GM12878 (cell line): Measurements from ENCODE around the gene KRT71. TPM values are rescaled to one million over a fixed set of nuclear protein-coding genes. Genes with fewer than 3 reads are reported as not detected.

Experiments
- ATAC-seq: fragments of 200-7000 bp; cut with Tn5 transposase; 3 replicates; pipeline ENCODE4 v1.9.1; 2020; ENCODE audit warnings: mild to moderate bottlenecking, moderate library complexity
- BruUV-seq: library from RNA; stranded (reverse); fragments of 400-500 nt; replicated peaks from 2 replicates; lab custom pipeline; 2021; lab: Mats Ljungman, UMichigan
- CTCF ChIA-PET: fragments of 300-600 bp; sonication (Branson Sonifier 250); formaldehyde crosslinking; extraction: SDS; loops from one replicate; lab custom pipeline; 2021; ENCODE audit warnings: inconsistent platforms; lab: Yijun Ruan, JAX
- POLR2A ChIA-PET: fragments of 350-600 bp; formaldehyde crosslinking; extraction: SDS; loops from one replicate; lab custom pipeline; 2021; ENCODE audit warnings: inconsistent platforms; lab: Charles Lee
- RAD21 ChIA-PET: fragments of 300-600 bp; sonication (Branson Sonifier 250); formaldehyde crosslinking; loops from one replicate; lab custom pipeline; 2023; ENCODE audit warnings: antibody characterized with exemption; ENCODE audit not compliant: unreplicated experiment; lab: Charles Lee
- SMC1A ChIA-PET: fragments of 300-600 bp; sonication (Branson Sonifier 250); formaldehyde crosslinking; loops from one replicate; lab custom pipeline; 2023; ENCODE audit not compliant: unreplicated experiment, uncharacterized antibody; lab: Charles Lee
- DNase-seq: peaks from one replicate; pipeline ENCODE4 v3.0.0-alpha.2; 2011; ENCODE audit warnings: low read depth, low spot score
- FAIRE-seq: peaks from 3 replicates; lab custom pipeline; 2011; peaks lifted over from hg19 to GRCh38; lab: Jason Lieb, UNC
- H2AFZ ChIP-seq: 2 replicates; pipeline ENCODE4 v1.6.0; 2011; ENCODE audit warnings: low read depth, low read length, control low read depth; ENCODE audit not compliant: control insufficient read depth
- H3K27ac ChIP-seq: 2 replicates; pipeline ENCODE4 v1.5.1; 2011; ENCODE audit warnings: control low read depth; ENCODE audit not compliant: control insufficient read depth, insufficient read depth
- H3K27me3 ChIP-seq, 2 experiments: replicated peaks in 1 of 2; 2 replicates each; pipeline versions ENCODE4 v1.6.0 to v1.6.1; 2011; ENCODE audit warnings: low read length in 1 of 2; ENCODE audit not compliant: control insufficient read depth in 2 of 2, insufficient read depth in 2 of 2
- H3K36me3 ChIP-seq, 2 experiments: 2 replicates each; pipeline ENCODE4 v1.5.1; 2011; ENCODE audit warnings: low read length in 1 of 2; ENCODE audit not compliant: control insufficient read depth in 2 of 2, insufficient read depth in 2 of 2
- H3K4me1 ChIP-seq: 2 replicates; pipeline ENCODE4 v1.6.1; 2011; ENCODE audit warnings: mild to moderate bottlenecking, low read length, moderate library complexity, mixed read lengths; ENCODE audit not compliant: control insufficient read depth, insufficient read depth
- H3K4me2 ChIP-seq: 2 replicates; pipeline ENCODE4 v1.6.0; 2011; ENCODE audit warnings: control low read depth; ENCODE audit not compliant: control insufficient read depth, insufficient read depth
- H3K4me3 ChIP-seq: fragments of 200-600 bp; sonication (generic); 2 replicates; pipeline ENCODE4 v1.5.1; 2016
- H3K79me2 ChIP-seq: 2 replicates; pipeline ENCODE4 v1.6.0; 2011; ENCODE audit warnings: low read length; ENCODE audit not compliant: control insufficient read depth, insufficient read depth
- H3K9ac ChIP-seq: 2 replicates; pipeline ENCODE4 v1.8.0; 2011; ENCODE audit warnings: low read length, control low read depth, mixed read lengths; ENCODE audit not compliant: control insufficient read depth, insufficient read depth
- H3K9me3 ChIP-seq: replicated peaks from 3 replicates; pipeline ENCODE4 v1.5.1; 2011; ENCODE audit warnings: mild to moderate bottlenecking, low read length; ENCODE audit not compliant: control insufficient read depth, insufficient read depth
- H4K20me1 ChIP-seq: 2 replicates; pipeline ENCODE4 v1.6.0; 2011; ENCODE audit not compliant: control insufficient read depth, insufficient read depth
- BCLAF1 ChIP-seq: fragments of 450-650 bp; IDR thresholded peaks from 2 replicates; pipeline ENCODE4 v1.6.1; 2017; ENCODE audit warnings: antibody characterized with exemption, mild to moderate bottlenecking, moderate library complexity
- CBX3 ChIP-seq: fragments of 200-600 bp; sonication (generic); IDR thresholded peaks from 2 replicates; pipeline ENCODE4 v1.6.1; 2016; ENCODE audit warnings: low read depth, borderline replicate concordance
- CEBPB ChIP-seq, 2 experiments: fragments of 150-350 bp in 1 of 2; IDR thresholded peaks; 2 replicates each; pipeline ENCODE4 v1.6.1; 2012 to 2014; ENCODE audit warnings: low read depth in 2 of 2, low read length in 2 of 2, borderline replicate concordance in 1 of 2, inconsistent platforms in 1 of 2
- CHD2 ChIP-seq: IDR thresholded peaks from 2 replicates; pipeline ENCODE4 v1.6.1; 2011; ENCODE audit warnings: low read depth, low read length, improper control_type of control experiment, borderline replicate concordance
- CREM ChIP-seq: IDR thresholded peaks from 2 replicates; pipeline ENCODE4 v1.6.1; 2014; ENCODE audit warnings: antibody characterized with exemption, low read depth
- HDGF ChIP-seq: fragments of 450-650 bp; IDR thresholded peaks from 2 replicates; pipeline ENCODE4 v1.6.1; 2016; ENCODE audit warnings: antibody characterized with exemption
- TCF3 ChIP-seq: IDR thresholded peaks from 2 replicates; pipeline ENCODE4 v1.6.1; 2012; ENCODE audit warnings: low read depth, mild to moderate bottlenecking, low read length, borderline replicate concordance; ENCODE audit not compliant: insufficient read depth
- ZBTB40 ChIP-seq: fragments of 450-650 bp; IDR thresholded peaks from 2 replicates; pipeline ENCODE4 v1.6.1; 2016; ENCODE audit warnings: mild to moderate bottlenecking, moderate library complexity, borderline replicate concordance
- WGBS: methylation state at CpG from one replicate; pipeline ENCODE4 v1.1.6; 2016; ENCODE audit warnings: low lambda C conversion rate; ENCODE audit not compliant: insufficient replicate concordance, insufficient coverage; ENCODE audit errors: missing lambda C conversion rate; 5-methylcytosine and 5-hydroxymethylcytosine counted together
- in situ Hi-C: fragments of 300-500 bp; cut with MboI; formaldehyde crosslinking; loops from 9 replicates; pipeline ENCODE4 v1.14.3; 2018; ENCODE audit warnings: mixed read lengths
- intact Hi-C: fragments of 100-400 bp; cut with micrococcal nuclease; formaldehyde crosslinking; loops from one replicate; pipeline ENCODE4 v1.14.2; 2022; ENCODE audit not compliant: unreplicated experiment
- polyA plus RNA-seq, 11 experiments: library from polyadenylated mRNA; depleted of rRNA in 4 of 11; unstranded in 6 of 11; stranded (reverse) in 5 of 11; fragments of >200 nt; fragmentation: Nextera tagmentation in 4 of 11; fragmentation: Illumina TruSeq in 1 of 11; extraction: Ambion mirVana in 4 of 11; extraction: Trizol in 1 of 11; gene quantifications; 1 replicate in 1 of 11; 2 replicates in 10 of 11; pipeline versions ENCODE4 v1.2.1 to v1.2.3, GENCODE V29; 2011 to 2016; ENCODE audit warnings: inconsistent platforms in 2 of 11, missing spikeins in 2 of 11, low read depth in 1 of 11
- total RNA-seq, 4 experiments: library from RNA; depleted of rRNA in 3 of 4; stranded (reverse); fragments of >200 nt in 3 of 4; fragmentation: Illumina TruSeq in 1 of 4; extraction: Trizol in 1 of 4; gene quantifications; 2 replicates each; pipeline versions ENCODE4 v1.2.1 to v1.2.3, GENCODE V29; 2013 to 2021

Gene KRT71
- total and polyA plus RNA-seq, 10 of the 15 experiments (the other 5 are each of a cell fraction or from before 2014, with no cell fraction given): not detected

GRCh38 chr12:52540531-52540930 is 12.4 kb downstream of the KRT71 start (continued):
- no peak for TF ChIP-seq BCLAF1
- TF ChIP-seq TCF3: no peak

GRCh38 chr12:52539821-52540173 is 13.1 kb downstream of the KRT71 start:
- POLR2A ChIA-PET: no interaction called here

More at GRCh38 chr12:52539821-52540173, 13.1 kb downstream of the KRT71 start:
- Histone ChIP-seq H2AFZ (no peak overlapping the region), H3K9ac (no peak overlapping the region), H3K27ac (no peak overlapping the region), H3K4me1 (no peaks in the 10 kb centered on the region), H3K9me3 (no peaks in the 10 kb centered on the region), H3K27me3 (peaks cover 0 to 1% of the 10 kb centered on the region in 2 experiments; a peak in 1 of 4 replicates), H4K20me1 (no peaks in the 10 kb centered on the region), H3K36me3 (no peaks in the 10 kb centered on the region), H3K4me2 (no peak overlapping the region), H3K79me2 (no peaks in the 10 kb centered on the region), H3K4me3 (no peak overlapping the region)
- DNase-seq (no peak), ATAC-seq (no peak), FAIRE-seq (no peak)
- 6% methylated on average over 3 of the region's 3 CpGs for WGBS
- BruUV-seq: no TSS peak
- ChIA-PET RAD21 (no interaction called here), CTCF (no interaction called here), SMC1A (no interaction called here)
- in situ Hi-C loops (no loop called here), intact Hi-C loops (no loop called here)
- TF ChIP-seq CREM (no peak), CEBPB (IDR thresholded peaks at IDR 0.05; ENCODE audit: borderline replicate concordance in 1 of 2, low read depth in 2 of 2, low read length in 2 of 2) (no peak), HDGF (no peak), CHD2 (no peak), ZBTB40 (no peak), CBX3 (no peak)
